HUES48 (cell line): ENCODE data around the gene HYAL3.
"Not testable (repeated sequence)": the region's sequence is repeated elsewhere in the genome, so short reads cannot be mapped to it uniquely, and the experiment has no call there.

Experiments used
- H3K27ac ChIP-seq: one replicate; pipeline ENCODE4 v1.7.0; 2013; ENCODE audit warnings: low read depth, low read length, inconsistent platforms
- H3K27me3 ChIP-seq: 2 replicates; pipeline ENCODE4 v1.6.1; 2013; ENCODE audit warnings: mild to moderate bottlenecking, low read length; ENCODE audit not compliant: control insufficient read depth, insufficient read depth
- H3K36me3 ChIP-seq: 2 replicates; pipeline ENCODE4 v1.6.1; 2013; ENCODE audit warnings: low read length; ENCODE audit not compliant: control insufficient read depth, insufficient read depth
- H3K4me1 ChIP-seq: 2 replicates; pipeline ENCODE4 v1.6.1; 2013; ENCODE audit warnings: mild to moderate bottlenecking, low read length; ENCODE audit not compliant: control insufficient read depth, insufficient read depth
- H3K4me3 ChIP-seq: 2 replicates; pipeline ENCODE4 v1.5.1; 2013; ENCODE audit warnings: mild to moderate bottlenecking, low read depth, low read length
- H3K9ac ChIP-seq: 2 replicates; pipeline ENCODE4 v1.6.1; 2013; ENCODE audit warnings: mild to moderate bottlenecking, low read depth, low read length, moderate library complexity
- H3K9me3 ChIP-seq: 2 replicates; pipeline ENCODE4 v1.6.1; 2013; ENCODE audit warnings: low read length; ENCODE audit not compliant: control insufficient read depth, insufficient read depth

The HYAL3 gene

GRCh38 chr3:50284121-50284520 lies 15.1 kb downstream of the HYAL3 start:
- H3K27ac ChIP-seq, H3K4me1 ChIP-seq, H3K9me3 ChIP-seq, H3K27me3 ChIP-seq, H3K9ac ChIP-seq, H3K4me3 ChIP-seq: not testable (repeated sequence)
- peaks cover 26% of the 10 kb centered on the region for H3K36me3 ChIP-seq

GRCh38 chr3:50279255-50280016 lies 19.8 kb downstream of the HYAL3 start:
- Histone ChIP-seq H3K9ac (no peak overlapping the region), H3K27ac (no peak overlapping the region), H3K4me3 (no peak overlapping the region), H3K27me3 (peaks cover 33% of the 10 kb centered on the region), H3K9me3 (no peaks in the 10 kb centered on the region), H3K36me3 (no peaks in the 10 kb centered on the region), H3K4me1 (peaks cover 4% of the 10 kb centered on the region; the same call in 1 of the 2 replicates)

GRCh38 chr3:50278880-50279224 lies 20.4 kb downstream of the HYAL3 start, which contains the start of gene LSMEM2:
Gene LSMEM2, plus strand, starts transcription at chr3:50279087. Its CDS starts 27 bp downstream, at chr3:50279114.
- no peak within 1 kb of the TSS for H3K27ac ChIP-seq
- peaks cover 4% of the 10 kb centered on the region; the same call in 1 of the 2 replicates for H3K4me1 ChIP-seq
- no peak within 1 kb of the TSS for H3K4me3 ChIP-seq
- H3K9ac ChIP-seq = no peak within 1 kb of the TSS
- H3K36me3 ChIP-seq = no peaks in the 10 kb centered on the region
- H3K27me3 ChIP-seq = peaks cover 38% of the 10 kb centered on the region
- H3K9me3 ChIP-seq = no peaks in the 10 kb centered on the region

- H3K4me3 ChIP-seq = no peak overlapping the region
- H3K9me3 ChIP-seq = no peaks in the 10 kb centered on the region
- no peaks in the 10 kb centered on the region for H3K36me3 ChIP-seq
- H3K4me1 ChIP-seq = peaks cover 4% of the 10 kb centered on the region; the same call in 1 of the 2 replicates
- no peak overlapping the region for H3K9ac ChIP-seq
- H3K27me3 ChIP-seq = peaks cover 44% of the 10 kb centered on the region
- H3K27ac ChIP-seq = no peak overlapping the region
Measured at GRCh38 chr3:50278123-50278879, 20.9 kb downstream of the HYAL3 start.

GRCh38 chr3:50276762-50277101 lies 22.5 kb downstream of the HYAL3 start:
- Histone ChIP-seq H3K4me3 (no peak overlapping the region), H3K9ac (no peak overlapping the region), H3K27ac (no peak overlapping the region), H3K4me1 (peaks cover 4% of the 10 kb centered on the region; the same call in 1 of the 2 replicates), H3K36me3 (no peaks in the 10 kb centered on the region), H3K27me3 (peaks cover 47% of the 10 kb centered on the region), H3K9me3 (no peaks in the 10 kb centered on the region)

- Histone ChIP-seq H3K27ac (no peak overlapping the region), H3K27me3 (peaks cover 47% of the 10 kb centered on the region), H3K4me3 (peak overlapping the region; percentile 62; the same call in 1 of the 2 replicates), H3K9ac (no peak overlapping the region), H3K36me3 (no peaks in the 10 kb centered on the region), H3K4me1 (peaks cover 4% of the 10 kb centered on the region; the same call in 1 of the 2 replicates), H3K9me3 (no peaks in the 10 kb centered on the region)
Measured at GRCh38 chr3:50275996-50276761, 23.0 kb downstream of the HYAL3 start.

GRCh38 chr3:50275141-50275995 lies 23.8 kb downstream of the HYAL3 start:
- Histone ChIP-seq H3K4me3 (peak overlapping the region; percentile 62), H3K27ac (no peak overlapping the region), H3K27me3 (peaks cover 47% of the 10 kb centered on the region), H3K36me3 (no peaks in the 10 kb centered on the region), H3K9me3 (no peaks in the 10 kb centered on the region), H3K9ac (no peak overlapping the region), H3K4me1 (peaks cover 4% of the 10 kb centered on the region; the same call in 1 of the 2 replicates)

- H3K36me3 ChIP-seq = no peaks in the 10 kb centered on the region
- H3K9me3 ChIP-seq = no peaks in the 10 kb centered on the region
- peaks cover 47% of the 10 kb centered on the region for H3K27me3 ChIP-seq
- peak overlapping the region; percentile 62; the same call in 1 of the 2 replicates for H3K4me3 ChIP-seq
- H3K27ac ChIP-seq = no peak overlapping the region
- H3K9ac ChIP-seq = no peak overlapping the region
- H3K4me1 ChIP-seq = peaks cover 5% of the 10 kb centered on the region; the same call in 1 of the 2 replicates
Measured at GRCh38 chr3:50274371-50275104, 24.7 kb downstream of the HYAL3 start.

GRCh38 chr3:50273689-50274065 lies 25.5 kb downstream of the HYAL3 start:
- Histone ChIP-seq H3K9me3 (no peaks in the 10 kb centered on the region), H3K4me3 (no peak overlapping the region), H3K9ac (no peak overlapping the region), H3K27me3 (peaks cover 47% of the 10 kb centered on the region), H3K4me1 (peaks cover 13% of the 10 kb centered on the region; the same call in 1 of the 2 replicates), H3K27ac (no peak overlapping the region), H3K36me3 (no peaks in the 10 kb centered on the region)
